GM10847 (cell line): ENCODE results near the gene RBM43.

Source experiments
- POLR2A ChIP-seq: IDR thresholded peaks from 2 replicates; pipeline ENCODE4 v1.6.1; 2011; ENCODE audit not compliant: insufficient read length; ENCODE audit errors: extremely low read depth

The RBM43 gene

GRCh38 chr2:151277067-151277466, 15.4 kb upstream of the RBM43 start:
- TF ChIP-seq POLR2A: no peak

GRCh38 chr2:151275291-151275690, 13.6 kb upstream of the RBM43 start:
- no peak for TF ChIP-seq POLR2A

GRCh38 chr2:151271824-151272223, 10.2 kb upstream of the RBM43 start:
- no peak for TF ChIP-seq POLR2A

- TF ChIP-seq POLR2A: no peak
These were observed 8.3 kb upstream of the RBM43 start for GRCh38 chr2:151269798-151270568.

GRCh38 chr2:151268085-151268484, 6.4 kb upstream of the RBM43 start:
- no peak for TF ChIP-seq POLR2A

GRCh38 chr2:151267537-151267936, 5.9 kb upstream of the RBM43 start:
- no peak for TF ChIP-seq POLR2A

GRCh38 chr2:151265991-151266390, 4.3 kb upstream of the RBM43 start:
- TF ChIP-seq POLR2A: no peak

GRCh38 chr2:151264157-151264825, 2.6 kb upstream of the RBM43 start:
- TF ChIP-seq POLR2A: no peak

GRCh38 chr2:151262629-151263028, 966 bp upstream of the RBM43 start:
- no peak for TF ChIP-seq POLR2A

- TF ChIP-seq POLR2A: no peak
These were observed 271 bp upstream of the RBM43 start for GRCh38 chr2:151261977-151262291.

GRCh38 chr2:151260573-151261230, 961 bp downstream of the RBM43 start:
- no peak for TF ChIP-seq POLR2A

GRCh38 chr2:151258121-151258520, 3.5 kb downstream of the RBM43 start:
- TF ChIP-seq POLR2A: no peak

GRCh38 chr2:151252646-151253045, 9.0 kb downstream of the RBM43 start:
- TF ChIP-seq POLR2A: no peak

GRCh38 chr2:151251012-151251411, 10.7 kb downstream of the RBM43 start:
- no peak for TF ChIP-seq POLR2A

- no peak for TF ChIP-seq POLR2A
These were observed 14.2 kb downstream of the RBM43 start for GRCh38 chr2:151247432-151247831.

GRCh38 chr2:151246152-151246551, 15.5 kb downstream of the RBM43 start:
- no peak for TF ChIP-seq POLR2A
